SIG-M5 treated with dmso at 0.1 percent for 504 hours (cell line): ENCODE data around the gene CCDC78.
"Not testable (repeated sequence)": the region's sequence is repeated elsewhere in the genome, so short reads cannot be mapped to it uniquely, and the experiment has no call there.

Experiments used
- DNase-seq: peaks from one replicate; lab custom pipeline; 2025; ENCODE audit not compliant: unreplicated experiment; lab: John Stamatoyannopoulos, UW

The CCDC78 gene

GRCh38 chr16:761625-762513, 35.6 kb upstream of the CCDC78 start:
- DNase-seq, result no peak

- DNase-seq, result no peak
Measured at GRCh38 chr16:760545-761343, 34.5 kb upstream of the CCDC78 start, which contains the start of gene MSLN. MSLN (plus strand) TSS chr16:760734; CDS start chr16:762681, 1,947 bp downstream.

GRCh38 chr16:760065-760464, 33.8 kb upstream of the CCDC78 start:
- no peak for DNase-seq

GRCh38 chr16:759110-759910, 33.1 kb upstream of the CCDC78 start:
- no peak for DNase-seq

GRCh38 chr16:756428-756827, 30.2 kb upstream of the CCDC78 start:
- no peak for DNase-seq

- DNase-seq, result peak; percentile 48
Measured at GRCh38 chr16:754656-755055, 28.4 kb upstream of the CCDC78 start.

GRCh38 chr16:754121-754607, 27.9 kb upstream of the CCDC78 start:
- DNase-seq, result not testable (repeated sequence)

GRCh38 chr16:752007-752312, 25.7 kb upstream of the CCDC78 start:
- no peak for DNase-seq

- no peak for DNase-seq
Measured at GRCh38 chr16:751152-752006, 25.1 kb upstream of the CCDC78 start.

- no peak for DNase-seq
Measured at GRCh38 chr16:750485-750884, 24.2 kb upstream of the CCDC78 start.

- DNase-seq, result no peak
Measured at GRCh38 chr16:749010-749409, 22.8 kb upstream of the CCDC78 start.

GRCh38 chr16:747978-748746, 21.9 kb upstream of the CCDC78 start:
- DNase-seq, result no peak

- DNase-seq, result no peak
Measured at GRCh38 chr16:746637-747036, 20.4 kb upstream of the CCDC78 start.

- DNase-seq, result no peak
Measured at GRCh38 chr16:745739-746138, 19.5 kb upstream of the CCDC78 start.

GRCh38 chr16:743794-744500, 17.7 kb upstream of the CCDC78 start:
- DNase-seq, result no peak

- DNase-seq, result not testable (repeated sequence)
Measured at GRCh38 chr16:742894-743293, 16.7 kb upstream of the CCDC78 start.

GRCh38 chr16:741986-742629, 15.9 kb upstream of the CCDC78 start:
- no peak for DNase-seq

GRCh38 chr16:740764-741505, 14.7 kb upstream of the CCDC78 start, which contains the start of gene CIAO3:
CIAO3 (minus strand) TSS chr16:740997; CDS start chr16:740985, 12 bp downstream.
- peak; percentile 67 for DNase-seq
